Tibial nerve (tissue), 3 donors: ENCODE results near the gene DAD1.

Experiments
- POLR2A ChIP-seq, 2 donors: fragments of 450-650 bp; IDR thresholded peaks; one replicate each; pipeline ENCODE4 v1.6.1; 2017; ENCODE audit warnings: antibody characterized with exemption in 2 of 2, mild to moderate bottlenecking in 2 of 2, moderate library complexity in 2 of 2
- TF ChIP-seq, protein P1 (sequence below), 5 experiments: fragments of 200-600 bp in 3 of 5; fragments of 450-650 bp in 2 of 5; sonication (generic) in 3 of 5; IDR thresholded peaks; one replicate each; pipeline ENCODE4 v1.5.1; 2016 to 2019; ENCODE audit warnings: antibody characterized with exemption in 5 of 5, mild to moderate bottlenecking in 3 of 5, moderate library complexity in 2 of 5

GRCh38 chr14:22524784-22525161 lies 64.3 kb downstream of the DAD1 start:
- TF ChIP-seq, protein P1, sequence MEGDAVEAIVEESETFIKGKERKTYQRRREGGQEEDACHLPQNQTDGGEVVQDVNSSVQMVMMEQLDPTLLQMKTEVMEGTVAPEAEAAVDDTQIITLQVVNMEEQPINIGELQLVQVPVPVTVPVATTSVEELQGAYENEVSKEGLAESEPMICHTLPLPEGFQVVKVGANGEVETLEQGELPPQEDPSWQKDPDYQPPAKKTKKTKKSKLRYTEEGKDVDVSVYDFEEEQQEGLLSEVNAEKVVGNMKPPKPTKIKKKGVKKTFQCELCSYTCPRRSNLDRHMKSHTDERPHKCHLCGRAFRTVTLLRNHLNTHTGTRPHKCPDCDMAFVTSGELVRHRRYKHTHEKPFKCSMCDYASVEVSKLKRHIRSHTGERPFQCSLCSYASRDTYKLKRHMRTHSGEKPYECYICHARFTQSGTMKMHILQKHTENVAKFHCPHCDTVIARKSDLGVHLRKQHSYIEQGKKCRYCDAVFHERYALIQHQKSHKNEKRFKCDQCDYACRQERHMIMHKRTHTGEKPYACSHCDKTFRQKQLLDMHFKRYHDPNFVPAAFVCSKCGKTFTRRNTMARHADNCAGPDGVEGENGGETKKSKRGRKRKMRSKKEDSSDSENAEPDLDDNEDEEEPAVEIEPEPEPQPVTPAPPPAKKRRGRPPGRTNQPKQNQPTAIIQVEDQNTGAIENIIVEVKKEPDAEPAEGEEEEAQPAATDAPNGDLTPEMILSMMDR (IDR thresholded peaks at IDR 0.05) = no peak
- TF ChIP-seq POLR2A (IDR thresholded peaks at IDR 0.05) = no peak
